Activated naive CD4-positive, alpha-beta T cell treated with anti-CD3 and anti-CD28 coated beads, Interleukin-2, amount 10 ng/mL, durations not matched to agents 7 days and 5 days (primary cell): Measurements from ENCODE around the gene AAMP.
A peak's percentile ranks its signal among the peaks of the same experiment; 100 is the strongest.

Source experiments
- CTCF ChIA-PET: fragments of 350-600 bp; sonication (Branson Sonifier 250); formaldehyde crosslinking; loops from one replicate; lab custom pipeline; 2021; ENCODE audit warnings: antibody characterized with exemption; lab: Charles Lee
- DNase-seq: peaks from one replicate; pipeline ENCODE4 v3.0.0-alpha.2; 2020
- H3K27ac Mint-ChIP-seq: one replicate; pipeline ENCODE4 v1.8.0; 2021; ENCODE audit warnings: mild to moderate bottlenecking, moderate library complexity, mixed read lengths
- H3K27me3 Mint-ChIP-seq: one replicate; pipeline ENCODE4 v1.8.0; 2021; ENCODE audit warnings: mild to moderate bottlenecking, mixed read lengths
- H3K36me3 Mint-ChIP-seq: one replicate; pipeline ENCODE4 v1.8.0; 2021; ENCODE audit warnings: mixed read lengths
- H3K4me1 Mint-ChIP-seq: one replicate; pipeline ENCODE4 v1.8.0; 2021; ENCODE audit warnings: mixed read lengths
- H3K4me3 Mint-ChIP-seq: one replicate; pipeline ENCODE4 v1.8.0; 2021; ENCODE audit warnings: mild to moderate bottlenecking, moderate library complexity, mixed read lengths
- H3K9me3 Mint-ChIP-seq: one replicate; pipeline ENCODE4 v1.8.0; 2021; ENCODE audit warnings: mixed read lengths

Gene AAMP

DNA sequence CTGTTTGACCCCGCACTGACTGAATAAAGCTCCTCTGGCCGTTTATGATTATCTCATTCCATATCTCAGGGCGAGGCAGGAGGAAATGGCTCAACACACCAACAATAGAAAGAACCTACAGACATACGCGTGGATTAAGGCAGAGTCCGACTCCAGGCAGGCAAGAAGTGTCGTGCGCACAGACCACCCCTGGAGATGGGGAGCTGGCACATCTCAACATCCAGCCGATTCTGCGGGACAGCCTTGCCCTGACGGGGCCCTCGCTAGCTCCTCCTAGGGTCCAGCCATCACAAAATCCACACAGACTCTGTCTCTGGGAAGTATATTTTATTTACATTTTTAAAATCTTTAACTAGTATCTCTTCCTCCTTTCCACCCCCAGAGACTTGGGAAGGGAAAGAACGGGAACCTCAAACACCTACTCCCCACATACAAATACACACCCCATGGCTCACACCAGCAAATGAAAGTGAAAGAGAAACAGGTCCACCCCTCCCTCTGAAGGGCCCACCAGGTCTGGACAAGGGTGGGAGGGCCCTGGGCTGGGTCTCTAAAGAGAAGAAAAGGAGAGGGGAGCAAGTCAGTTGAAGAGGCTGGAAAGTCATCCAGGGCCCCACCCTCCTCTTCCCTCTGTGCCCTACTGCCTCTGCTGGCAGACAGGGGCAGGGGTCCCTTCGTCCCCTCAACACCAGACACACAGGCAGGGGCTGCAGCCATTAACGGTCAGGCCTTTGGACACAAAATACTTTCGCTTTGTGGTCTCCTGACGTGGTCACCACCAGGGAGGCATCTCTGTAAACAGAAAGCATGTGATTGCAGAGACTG lies 5.9 kb downstream of the AAMP start:
- Mint-ChIP-seq H3K4me1 (peaks cover 39% of the 10 kb centered on the region), H3K9me3 (no peaks in the 10 kb centered on the region), H3K27ac (peak overlapping the region; percentile 76), H3K27me3 (no peaks in the 10 kb centered on the region), H3K4me3 (no peak overlapping the region), H3K36me3 (peaks cover 28% of the 10 kb centered on the region)
- DNase-seq = peak; percentile 55
- CTCF ChIA-PET = interaction anchor here (1.0 kb wide), 1 partner anchor 96 kb away, joined by 3 read pairs; no protein-coding TSS in a partner anchor

DNA sequence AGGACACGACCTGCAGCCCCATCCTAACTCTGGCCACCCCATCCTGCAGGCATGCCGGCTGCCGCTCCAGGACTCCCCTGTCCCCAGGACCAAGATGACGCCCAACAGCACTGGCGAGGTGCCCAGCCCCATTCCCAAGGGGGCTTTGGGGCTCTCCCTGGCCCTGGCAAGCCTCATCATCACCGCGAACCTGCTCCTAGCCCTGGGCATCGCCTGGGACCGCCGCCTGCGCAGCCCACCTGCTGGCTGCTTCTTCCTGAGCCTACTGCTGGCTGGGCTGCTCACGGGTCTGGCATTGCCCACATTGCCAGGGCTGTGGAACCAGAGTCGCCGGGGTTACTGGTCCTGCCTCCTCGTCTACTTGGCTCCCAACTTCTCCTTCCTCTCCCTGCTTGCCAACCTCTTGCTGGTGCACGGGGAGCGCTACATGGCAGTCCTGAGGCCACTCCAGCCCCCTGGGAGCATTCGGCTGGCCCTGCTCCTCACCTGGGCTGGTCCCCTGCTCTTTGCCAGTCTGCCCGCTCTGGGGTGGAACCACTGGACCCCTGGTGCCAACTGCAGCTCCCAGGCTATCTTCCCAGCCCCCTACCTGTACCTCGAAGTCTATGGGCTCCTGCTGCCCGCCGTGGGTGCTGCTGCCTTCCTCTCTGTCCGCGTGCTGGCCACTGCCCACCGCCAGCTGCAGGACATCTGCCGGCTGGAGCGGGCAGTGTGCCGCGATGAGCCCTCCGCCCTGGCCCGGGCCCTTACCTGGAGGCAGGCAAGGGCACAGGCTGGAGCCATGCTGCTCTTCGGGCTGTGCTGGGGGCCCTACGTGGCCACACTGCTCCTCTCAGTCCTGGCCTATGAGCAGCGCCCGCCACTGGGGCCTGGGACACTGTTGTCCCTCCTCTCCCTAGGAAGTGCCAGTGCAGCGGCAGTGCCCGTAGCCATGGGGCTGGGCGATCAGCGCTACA lies 7.0 kb downstream of the AAMP start:
- DNase-seq = peak; percentile 15
- H3K36me3 Mint-ChIP-seq = peaks cover 29% of the 10 kb centered on the region
- H3K4me1 Mint-ChIP-seq = peaks cover 39% of the 10 kb centered on the region
- H3K9me3 Mint-ChIP-seq = no peaks in the 10 kb centered on the region
- H3K27ac Mint-ChIP-seq = no peak overlapping the region
- no peak overlapping the region for H3K4me3 Mint-ChIP-seq
- CTCF ChIA-PET = interaction anchor here (1.0 to 1.4 kb wide), 2 partner anchors 80 to 95 kb away, joined by 3 to 5 read pairs; no protein-coding TSS in a partner anchor
- H3K27me3 Mint-ChIP-seq = no peaks in the 10 kb centered on the region

DNA sequence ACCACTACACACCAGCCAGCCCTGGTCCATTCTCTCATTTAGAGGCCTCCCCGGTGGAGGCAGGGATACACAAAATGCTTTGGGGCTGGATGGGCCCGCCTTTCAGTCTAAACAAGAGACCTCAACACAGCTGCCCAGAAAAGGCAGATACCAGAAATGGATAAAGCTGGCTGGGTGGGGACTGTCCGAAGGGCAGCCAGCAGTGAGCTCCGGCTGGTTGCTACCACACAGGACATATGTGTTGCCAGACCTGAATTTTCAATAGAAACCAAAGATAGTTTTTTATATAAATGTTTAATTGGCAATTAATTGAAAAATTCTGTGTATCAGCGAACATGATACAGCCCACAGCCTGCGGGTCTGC lies 7.7 kb downstream of the AAMP start:
- no peaks in the 10 kb centered on the region for H3K27me3 Mint-ChIP-seq
- CTCF ChIA-PET = interaction anchor here (1.4 kb wide), 1 partner anchor 79 kb away, joined by 5 read pairs; no protein-coding TSS in a partner anchor
- no peak overlapping the region for H3K27ac Mint-ChIP-seq
- peaks cover 41% of the 10 kb centered on the region for H3K4me1 Mint-ChIP-seq
- H3K4me3 Mint-ChIP-seq = no peak overlapping the region
- peaks cover 27% of the 10 kb centered on the region for H3K36me3 Mint-ChIP-seq
- no peaks in the 10 kb centered on the region for H3K9me3 Mint-ChIP-seq
- DNase-seq = no peak

GRCh38 chr2:218261423-218262236 lies 8.3 kb downstream of the AAMP start:
- peak; percentile 18 for DNase-seq
- CTCF ChIA-PET = interaction anchor here (0.6 to 1.4 kb wide), 3 partner anchors 12 to 78 kb away, joined by 3 to 5 read pairs (median 3); no protein-coding TSS in a partner anchor
- Mint-ChIP-seq H3K27me3 (no peaks in the 10 kb centered on the region), H3K27ac (peak overlapping the region; percentile 29), H3K9me3 (no peaks in the 10 kb centered on the region), H3K36me3 (peaks cover 25% of the 10 kb centered on the region), H3K4me3 (no peak overlapping the region), H3K4me1 (peaks cover 44% of the 10 kb centered on the region)

DNA sequence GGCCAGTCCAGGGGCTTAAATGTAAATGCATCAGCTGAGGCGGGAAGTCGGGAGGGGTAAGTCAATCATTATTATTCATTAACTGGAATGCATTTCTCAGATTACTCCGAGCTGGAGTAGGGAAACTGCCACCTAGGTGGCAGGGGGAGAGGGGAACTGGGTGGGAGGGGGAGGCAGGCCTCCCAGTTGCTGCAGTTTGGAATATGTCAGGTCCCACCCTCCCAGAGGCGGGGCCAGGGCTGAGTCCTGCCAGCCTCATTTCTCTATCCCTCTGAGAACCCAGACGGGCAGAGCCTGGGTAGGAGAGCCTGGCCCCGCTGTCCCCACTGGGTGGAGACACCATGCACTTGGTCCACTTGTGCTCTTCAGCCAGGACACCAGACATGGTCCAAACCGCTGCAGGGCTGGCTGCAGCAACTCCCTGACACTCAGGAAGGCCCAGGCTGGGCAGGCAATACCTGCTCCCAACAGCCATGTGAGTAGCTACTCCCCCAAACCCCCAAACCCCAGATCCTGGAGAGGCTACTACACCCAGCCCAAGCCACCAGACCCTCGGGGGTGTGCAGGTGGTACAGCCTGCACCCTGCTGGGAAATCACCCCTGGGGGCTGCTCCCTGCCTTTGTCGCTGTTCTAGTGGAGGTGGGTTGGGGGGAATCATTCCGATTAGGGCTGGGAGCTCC lies 9.1 kb downstream of the AAMP start, which contains the start of gene GPBAR1:
Gene GPBAR1 (plus strand): TSS at position 274 of the 681 bp plus-strand sequence. CDS start 1,710 bp downstream, outside the sequence.
- peak within 1 kb of the TSS; percentile 29 for H3K27ac Mint-ChIP-seq
- H3K4me3 Mint-ChIP-seq = no peak within 1 kb of the TSS
- CTCF ChIA-PET = interaction anchor here (0.8 to 1.0 kb wide), 2 partner anchors 9 to 13 kb away, joined by 3 read pairs; partner anchors contain the start of genes AAMP and PNKD
- peaks cover 25% of the 10 kb centered on the region for H3K36me3 Mint-ChIP-seq
- peak; percentile 21 for DNase-seq
- H3K4me1 Mint-ChIP-seq = peaks cover 44% of the 10 kb centered on the region
- H3K27me3 Mint-ChIP-seq = no peaks in the 10 kb centered on the region
- no peaks in the 10 kb centered on the region for H3K9me3 Mint-ChIP-seq

- no peaks in the 10 kb centered on the region for H3K27me3 Mint-ChIP-seq
- CTCF ChIA-PET = interaction anchor here (1.0 kb wide), 1 partner anchor 10 kb away, joined by 3 read pairs; the partner anchor contains the start of genes AAMP and PNKD
Measured at GRCh38 chr2:218260166-218260565, 9.8 kb downstream of the AAMP start.

GRCh38 chr2:218259099-218259961 lies 10.6 kb downstream of the AAMP start:
- no peak overlapping the region for H3K4me3 Mint-ChIP-seq
- H3K36me3 Mint-ChIP-seq = peaks cover 36% of the 10 kb centered on the region
- DNase-seq = peak; percentile 16
- H3K4me1 Mint-ChIP-seq = peaks cover 37% of the 10 kb centered on the region
- H3K27ac Mint-ChIP-seq = peak overlapping the region; percentile 67
- H3K9me3 Mint-ChIP-seq = no peaks in the 10 kb centered on the region
- no peaks in the 10 kb centered on the region for H3K27me3 Mint-ChIP-seq
- CTCF ChIA-PET = interaction anchor here (0.7 to 4.3 kb wide), 6 partner anchors 11 to 93 kb away, joined by 3 to 52 read pairs (median 4); partner anchors contain the start of genes AAMP, CXCR1 and PNKD

More at GRCh38 chr2:218260166-218260565, 9.8 kb downstream of the AAMP start:
- no peak for DNase-seq
- Mint-ChIP-seq H3K36me3 (peaks cover 29% of the 10 kb centered on the region), H3K9me3 (no peaks in the 10 kb centered on the region), H3K27ac (peak overlapping the region; percentile 24), H3K4me1 (peaks cover 41% of the 10 kb centered on the region), H3K4me3 (no peak overlapping the region)

DNA sequence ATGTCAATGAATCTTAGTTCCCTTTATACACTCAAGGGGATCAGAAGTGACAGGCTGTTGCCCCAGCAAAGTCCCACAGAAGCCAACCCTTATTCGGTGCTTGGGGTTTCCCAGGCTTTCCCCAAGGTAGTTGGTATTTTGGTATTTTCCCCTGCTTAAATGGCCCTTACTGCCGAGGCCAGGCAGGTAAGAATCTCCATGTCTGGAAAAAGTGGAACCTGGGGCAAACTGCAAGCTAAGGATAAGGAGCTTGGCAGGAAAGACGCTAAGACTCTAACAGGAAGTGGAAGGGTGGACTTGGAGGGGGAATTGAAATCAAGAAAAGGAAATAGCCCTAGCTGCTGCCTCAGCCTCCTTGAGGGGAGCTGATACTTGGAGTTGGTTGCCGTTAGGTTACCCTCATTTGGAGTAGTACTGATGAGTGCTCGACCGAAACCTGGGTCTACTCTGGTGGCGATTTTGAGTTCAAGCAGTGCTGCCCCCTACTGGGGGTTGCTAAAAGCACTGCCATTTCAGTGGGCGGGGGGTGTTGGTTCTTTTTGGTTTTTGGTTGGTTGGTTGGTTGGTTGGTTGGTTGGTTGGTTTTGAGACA lies 12.5 kb downstream of the AAMP start:
- CTCF ChIA-PET = interaction anchor here (0.7 to 4.3 kb wide), 20 partner anchors 9 to 209 kb away, joined by 3 to 52 read pairs (median 5); partner anchors contain the start of genes AAMP, ARPC2, CXCR1 and PNKD
- Mint-ChIP-seq H3K9me3 (no peaks in the 10 kb centered on the region), H3K36me3 (peaks cover 37% of the 10 kb centered on the region), H3K27me3 (no peaks in the 10 kb centered on the region), H3K4me1 (peaks cover 27% of the 10 kb centered on the region), H3K4me3 (no peak overlapping the region), H3K27ac (peak overlapping the region; percentile 88)
- peak; percentile 66 for DNase-seq

DNA sequence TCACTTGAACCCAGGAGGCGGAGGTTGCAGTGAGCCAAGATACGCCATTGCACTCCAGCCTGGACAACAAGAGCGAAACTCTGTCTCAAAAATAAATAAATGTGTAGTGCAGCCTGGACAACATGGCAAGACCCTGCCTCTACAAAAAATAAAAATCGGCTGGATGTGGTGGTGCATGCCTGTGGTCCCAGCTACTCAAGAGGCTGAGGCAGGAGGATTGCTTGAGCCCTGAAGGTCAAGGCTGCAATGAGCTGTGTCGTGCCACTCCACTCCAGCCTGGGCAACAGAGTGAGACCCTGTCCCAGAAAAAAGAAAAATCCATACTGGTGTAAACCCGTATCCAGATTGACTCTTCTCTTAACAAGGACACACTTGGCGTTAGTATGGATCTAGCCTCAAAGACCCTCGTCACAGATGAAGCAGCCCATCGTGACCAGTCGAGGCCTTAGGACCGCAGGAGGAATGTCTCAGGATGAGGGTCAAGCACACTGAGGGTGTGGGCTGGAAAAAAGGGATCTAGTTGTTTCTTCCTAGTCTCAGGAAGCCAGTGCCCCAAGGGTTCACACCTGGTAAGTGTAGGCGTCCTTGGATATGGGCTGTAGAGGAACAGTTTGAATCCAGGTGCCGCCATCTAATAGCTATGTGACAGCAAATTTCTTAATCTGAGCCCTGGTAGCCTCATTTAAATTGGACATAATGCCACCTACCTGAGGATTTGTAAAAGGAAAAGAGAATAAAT lies 13.2 kb downstream of the AAMP start:
- H3K4me1 Mint-ChIP-seq = peaks cover 27% of the 10 kb centered on the region

DNA sequence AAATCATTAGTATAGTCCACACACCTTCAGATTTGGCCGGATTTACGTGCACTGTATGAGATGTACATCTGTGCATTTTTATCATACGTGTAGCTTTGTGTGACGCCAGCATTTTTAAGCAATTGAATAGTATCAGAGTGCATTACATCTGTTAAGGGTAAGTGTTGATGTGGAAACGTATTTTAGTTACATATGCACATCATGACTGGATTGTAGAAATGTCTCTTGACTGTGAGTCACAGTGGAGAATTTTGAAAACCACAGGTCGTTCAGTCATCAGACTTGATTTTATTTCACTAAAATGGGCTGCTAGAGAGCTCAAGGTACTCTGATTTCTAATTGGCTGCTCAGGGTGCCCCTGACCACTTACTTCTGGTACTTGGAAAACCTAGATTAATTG lies 14.5 kb downstream of the AAMP start:
- H3K4me1 Mint-ChIP-seq = peaks cover 25% of the 10 kb centered on the region
- peaks cover 54% of the 10 kb centered on the region for H3K36me3 Mint-ChIP-seq
- H3K4me3 Mint-ChIP-seq = no peak overlapping the region
- H3K9me3 Mint-ChIP-seq = no peaks in the 10 kb centered on the region
- no peaks in the 10 kb centered on the region for H3K27me3 Mint-ChIP-seq
- DNase-seq = no peak
- H3K27ac Mint-ChIP-seq = peak overlapping the region; percentile 5
- CTCF ChIA-PET = interaction anchor here (1.6 to 4.3 kb wide), 4 partner anchors 25 to 88 kb away, joined by 5 to 52 read pairs (median 8); partner anchors contain the start of gene CXCR1

More for the DNA sequence above, 13.2 kb downstream of the AAMP start:
- H3K4me3 Mint-ChIP-seq = no peak overlapping the region
- CTCF ChIA-PET = interaction anchor here (0.7 to 4.3 kb wide), 20 partner anchors 8 to 210 kb away, joined by 3 to 52 read pairs (median 5); partner anchors contain the start of genes AAMP, ARPC2, CXCR1 and PNKD
- peak; percentile 18 for DNase-seq
- H3K9me3 Mint-ChIP-seq = no peaks in the 10 kb centered on the region
- peak overlapping the region; percentile 88 for H3K27ac Mint-ChIP-seq
- H3K36me3 Mint-ChIP-seq = peaks cover 44% of the 10 kb centered on the region
- no peaks in the 10 kb centered on the region for H3K27me3 Mint-ChIP-seq

- peak overlapping the region; percentile 72 for H3K27ac Mint-ChIP-seq
- H3K27me3 Mint-ChIP-seq = no peaks in the 10 kb centered on the region
- peaks cover 19% of the 10 kb centered on the region for H3K4me1 Mint-ChIP-seq
- H3K9me3 Mint-ChIP-seq = no peaks in the 10 kb centered on the region
- H3K4me3 Mint-ChIP-seq = no peak overlapping the region
- CTCF ChIA-PET = interaction anchor here (0.6 to 1.9 kb wide), 6 partner anchors 11 to 81 kb away, joined by 3 to 5 read pairs (median 4); no protein-coding TSS in a partner anchor
- DNase-seq = no peak
- H3K36me3 Mint-ChIP-seq = peaks cover 67% of the 10 kb centered on the region
Measured at GRCh38 chr2:218253232-218253625, 16.7 kb downstream of the AAMP start.
